Activated CD8-positive, alpha-beta T cell treated with anti-CD3 and anti-CD28 coated beads, Interleukin-2, amount 10 ng/mL, durations not matched to agents 7 days and 5 days (primary cell): ENCODE results near the gene RDH14. TPM values are rescaled to one million over a fixed set of nuclear protein-coding genes. Genes with fewer than 3 reads are reported as not detected.

ENCODE experiments used
- ATAC-seq: fragments of 150-1000 bp; cut with Tn5 transposase; one replicate; pipeline ENCODE4 v1.10.0; 2021; ENCODE audit warnings: moderate library complexity
- CTCF ChIA-PET: fragments of 350-600 bp; sonication (Branson Sonifier 250); formaldehyde crosslinking; loops from one replicate; lab custom pipeline; 2021; ENCODE audit warnings: antibody characterized with exemption; lab: Charles Lee
- POLR2A ChIA-PET: fragments of 350-600 bp; sonication (Branson Sonifier 250); formaldehyde crosslinking; loops from one replicate; lab custom pipeline; 2021; ENCODE audit warnings: antibody characterized with exemption; lab: Charles Lee
- DNase-seq: peaks from one replicate; pipeline ENCODE4 v3.0.0-alpha.2; 2020
- H3K27ac Mint-ChIP-seq: one replicate; pipeline ENCODE4 v1.8.0; 2021; ENCODE audit warnings: mild to moderate bottlenecking, mixed read lengths
- H3K27me3 Mint-ChIP-seq: one replicate; pipeline ENCODE4 v1.8.0; 2021; ENCODE audit warnings: low read depth, mixed read lengths
- H3K36me3 Mint-ChIP-seq: one replicate; pipeline ENCODE4 v1.8.0; 2021; ENCODE audit warnings: low read depth, mixed read lengths
- H3K4me1 Mint-ChIP-seq: one replicate; pipeline ENCODE4 v1.8.0; 2021; ENCODE audit warnings: low read depth, mixed read lengths
- H3K4me3 Mint-ChIP-seq: one replicate; pipeline ENCODE4 v1.8.0; 2021; ENCODE audit warnings: mild to moderate bottlenecking, mixed read lengths
- H3K9me3 Mint-ChIP-seq: one replicate; pipeline ENCODE4 v1.8.0; 2022; ENCODE audit warnings: mixed read lengths; ENCODE audit not compliant: insufficient read depth
- total RNA-seq, 2 experiments: library from RNA; stranded (reverse); gene quantifications; one replicate each; pipeline ENCODE4 v1.2.3, GENCODE V29; 2021

Gene RDH14
- total RNA-seq, 2 experiments from 2014 or later, result 14.6 to 15.7 TPM

DNA sequence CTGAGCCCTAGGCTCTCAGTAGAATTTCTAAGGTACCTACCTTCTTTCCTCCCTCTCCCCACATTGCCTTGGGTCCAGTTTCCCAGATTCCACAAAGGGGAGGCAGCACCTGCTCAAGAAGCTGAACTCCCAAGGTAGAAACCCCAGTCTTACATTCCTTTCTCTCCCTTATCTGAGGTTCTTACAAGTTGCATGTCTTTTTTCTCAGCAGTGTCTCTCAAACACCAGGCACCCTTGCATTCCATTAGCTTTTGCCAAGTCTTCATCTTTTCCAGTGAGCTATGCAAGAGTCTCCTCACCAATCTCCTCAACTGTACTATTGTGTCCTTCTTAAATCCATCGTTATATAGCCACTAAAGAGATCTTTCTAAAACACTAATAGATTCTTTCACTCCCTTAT lies 33.0 kb upstream of the RDH14 start:
- ATAC-seq, result no peak
- ChIA-PET POLR2A (no interaction called here), CTCF (no interaction called here)
- Mint-ChIP-seq H3K27me3 (no peaks in the 10 kb centered on the region), H3K4me1 (no peaks in the 10 kb centered on the region), H3K9me3 (no peaks in the 10 kb centered on the region), H3K36me3 (no peaks in the 10 kb centered on the region), H3K4me3 (no peak overlapping the region), H3K27ac (no peak overlapping the region)
- DNase-seq, result no peak

DNA sequence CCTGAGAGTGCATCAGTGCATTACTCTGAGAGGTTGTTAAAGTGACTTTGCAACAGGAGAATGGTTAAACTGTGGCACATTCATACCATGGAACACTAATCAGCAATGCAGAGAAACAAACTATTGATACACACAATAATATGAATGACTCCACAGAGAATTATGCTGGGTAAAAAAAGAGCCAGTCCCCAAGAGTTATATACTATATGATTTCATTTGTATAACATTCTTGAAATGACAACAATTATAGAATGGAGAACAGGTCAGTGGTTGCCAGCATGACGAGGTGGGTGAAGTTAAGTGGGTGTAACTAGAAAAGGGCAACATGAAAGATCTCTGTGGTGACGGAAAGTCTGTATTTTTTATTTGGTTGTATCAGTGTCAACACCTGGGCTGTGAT lies 31.9 kb upstream of the RDH14 start:
- ATAC-seq (no peak), DNase-seq (no peak)
- Mint-ChIP-seq H3K4me1 (no peaks in the 10 kb centered on the region), H3K9me3 (no peaks in the 10 kb centered on the region), H3K4me3 (no peak overlapping the region), H3K27me3 (no peaks in the 10 kb centered on the region), H3K36me3 (no peaks in the 10 kb centered on the region), H3K27ac (no peak overlapping the region)
- CTCF ChIA-PET, result no interaction called here
- POLR2A ChIA-PET, result no interaction called here

DNA sequence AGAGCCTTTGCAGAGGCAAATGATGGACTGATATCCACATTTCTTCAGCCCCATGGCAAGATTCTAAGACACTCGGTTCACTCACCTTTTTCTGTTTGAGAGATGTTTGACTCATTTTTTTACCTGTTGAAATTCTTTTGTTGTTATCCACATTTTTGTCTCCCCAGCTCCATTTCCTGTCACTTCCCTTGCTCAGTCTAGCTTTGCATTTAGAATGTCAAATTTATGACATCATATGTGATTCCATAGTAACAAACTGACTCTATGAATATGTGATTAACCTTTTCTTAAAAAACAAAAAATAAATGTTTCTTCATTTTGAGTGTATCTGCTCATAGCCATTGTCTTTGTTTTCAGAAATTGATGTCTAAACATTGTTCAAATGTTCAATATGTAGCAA lies 28.9 kb upstream of the RDH14 start, which contains the start of gene NT5C1B:
Gene NT5C1B (minus strand): TSS at position 216 of the 400 bp plus-strand sequence. CDS start 101 bp downstream, at position 115.
- H3K4me3 Mint-ChIP-seq, result no peak within 1 kb of the TSS
- H3K27ac Mint-ChIP-seq, result no peak within 1 kb of the TSS
- H3K27me3 Mint-ChIP-seq, result no peaks in the 10 kb centered on the region
- POLR2A ChIA-PET, result no interaction called here
- no peak for ATAC-seq
- DNase-seq, result no peak
- peaks cover 4% of the 10 kb centered on the region for H3K36me3 Mint-ChIP-seq
- CTCF ChIA-PET, result no interaction called here
- H3K4me1 Mint-ChIP-seq, result peaks cover 3% of the 10 kb centered on the region
- peaks cover 4% of the 10 kb centered on the region for H3K9me3 Mint-ChIP-seq

DNA sequence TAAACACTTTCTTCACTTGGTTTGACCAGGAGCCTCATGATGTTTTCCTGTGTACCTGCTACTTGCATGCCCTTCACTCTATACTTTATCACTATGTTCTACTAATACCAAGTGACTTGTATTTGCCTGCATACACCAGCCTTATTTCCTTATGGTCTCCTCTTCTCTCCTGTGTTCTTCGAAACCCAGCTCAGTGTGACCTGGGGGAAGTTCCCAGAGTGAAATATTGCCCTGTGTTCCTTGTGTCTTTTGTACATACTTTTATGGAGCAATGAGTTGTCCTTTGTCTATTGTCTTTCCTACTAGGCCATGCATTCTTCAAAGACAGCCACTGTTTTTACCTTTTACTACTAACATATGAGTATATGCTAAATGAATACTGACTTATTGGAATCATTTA lies 28.3 kb upstream of the RDH14 start:
- POLR2A ChIA-PET, result no interaction called here
- no peak for DNase-seq
- H3K36me3 Mint-ChIP-seq, result peaks cover 4% of the 10 kb centered on the region
- no peak for ATAC-seq
- no peak overlapping the region for H3K4me3 Mint-ChIP-seq
- no peaks in the 10 kb centered on the region for H3K27me3 Mint-ChIP-seq
- CTCF ChIA-PET, result no interaction called here
- peaks cover 3% of the 10 kb centered on the region for H3K4me1 Mint-ChIP-seq
- H3K9me3 Mint-ChIP-seq, result peaks cover 4% of the 10 kb centered on the region
- H3K27ac Mint-ChIP-seq, result no peak overlapping the region

DNA sequence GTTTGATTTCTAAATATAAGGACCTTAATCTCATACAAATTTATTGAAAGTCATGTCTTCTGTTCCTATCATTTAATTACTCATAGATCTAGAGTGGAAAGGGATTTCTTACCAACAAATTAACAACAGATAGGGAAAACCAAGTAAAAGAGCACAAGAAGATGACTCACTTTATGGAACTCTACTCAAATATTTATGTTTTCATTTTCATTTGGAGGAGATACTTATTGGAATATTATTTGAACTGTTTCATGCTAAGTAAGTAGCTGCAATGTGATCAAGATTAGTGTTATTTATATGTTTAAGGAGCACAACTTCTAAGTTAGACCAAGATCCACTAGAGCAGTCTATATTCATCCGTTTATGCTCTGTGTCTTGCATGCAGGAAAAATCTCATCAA lies 27.6 kb upstream of the RDH14 start:
- H3K27me3 Mint-ChIP-seq, result no peaks in the 10 kb centered on the region
- ATAC-seq (no peak), DNase-seq (no peak)
- H3K4me3 Mint-ChIP-seq, result no peak overlapping the region
- ChIA-PET CTCF (no interaction called here), POLR2A (no interaction called here)
- H3K4me1 Mint-ChIP-seq, result peaks cover 3% of the 10 kb centered on the region
- peaks cover 8% of the 10 kb centered on the region for H3K9me3 Mint-ChIP-seq
- H3K27ac Mint-ChIP-seq, result no peak overlapping the region
- H3K36me3 Mint-ChIP-seq, result peaks cover 4% of the 10 kb centered on the region

DNA sequence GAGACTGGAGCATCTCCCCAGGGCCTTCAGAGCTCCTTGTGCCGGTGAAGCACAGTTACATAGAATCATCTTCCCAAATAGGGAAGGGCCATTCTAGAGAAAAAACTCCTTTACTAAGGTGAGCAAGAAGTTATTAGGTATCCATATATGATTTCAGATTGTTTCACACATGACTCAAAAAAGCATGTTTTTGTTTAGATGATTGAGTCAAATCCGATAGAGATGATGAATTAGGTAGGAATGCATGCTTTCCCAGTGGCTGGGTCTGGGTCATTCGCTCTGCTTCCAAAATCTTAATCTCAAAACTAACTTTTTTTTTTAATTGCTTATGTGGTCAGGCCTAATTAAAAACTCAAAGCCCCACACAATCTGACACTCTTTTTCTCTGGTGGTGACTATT lies 25.1 kb upstream of the RDH14 start:
- ATAC-seq (no peak), DNase-seq (no peak)
- H3K4me3 Mint-ChIP-seq, result no peak overlapping the region
- H3K27me3 Mint-ChIP-seq, result no peaks in the 10 kb centered on the region
- peaks cover 3% of the 10 kb centered on the region for H3K4me1 Mint-ChIP-seq
- no peak overlapping the region for H3K27ac Mint-ChIP-seq
- ChIA-PET POLR2A (no interaction called here), CTCF (no interaction called here)
- peaks cover 4% of the 10 kb centered on the region for H3K36me3 Mint-ChIP-seq
- peaks cover 10% of the 10 kb centered on the region for H3K9me3 Mint-ChIP-seq

DNA sequence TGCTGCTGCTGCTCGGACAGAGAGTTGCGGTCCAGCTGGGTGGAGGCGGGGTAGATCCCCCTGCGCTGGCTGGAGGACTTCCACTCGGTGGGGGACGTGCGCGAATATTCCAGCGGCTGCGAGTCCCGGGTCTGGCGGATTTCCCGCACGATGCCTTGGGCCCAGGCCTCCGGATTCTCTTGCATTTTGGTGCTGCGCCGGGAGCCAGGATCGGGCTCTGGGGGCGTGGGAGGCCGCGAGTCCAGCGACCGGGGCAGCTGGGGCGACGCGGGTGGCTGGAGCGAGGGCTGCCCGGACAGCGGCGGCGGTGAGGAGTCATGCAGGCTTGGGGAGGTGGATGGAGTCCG lies 24.1 kb upstream of the RDH14 start:
- DNase-seq (no peak), ATAC-seq (no peak)
- no peaks in the 10 kb centered on the region for H3K27me3 Mint-ChIP-seq
- H3K9me3 Mint-ChIP-seq, result peaks cover 10% of the 10 kb centered on the region
- ChIA-PET POLR2A (interaction anchor here (0.8 kb wide), 1 partner anchor 25 kb away, joined by 3 read pairs; no protein-coding TSS in a partner anchor), CTCF (no interaction called here)
- H3K4me3 Mint-ChIP-seq, result no peak overlapping the region
- peaks cover 3% of the 10 kb centered on the region for H3K4me1 Mint-ChIP-seq
- no peak overlapping the region for H3K27ac Mint-ChIP-seq
- peaks cover 4% of the 10 kb centered on the region for H3K36me3 Mint-ChIP-seq

DNA sequence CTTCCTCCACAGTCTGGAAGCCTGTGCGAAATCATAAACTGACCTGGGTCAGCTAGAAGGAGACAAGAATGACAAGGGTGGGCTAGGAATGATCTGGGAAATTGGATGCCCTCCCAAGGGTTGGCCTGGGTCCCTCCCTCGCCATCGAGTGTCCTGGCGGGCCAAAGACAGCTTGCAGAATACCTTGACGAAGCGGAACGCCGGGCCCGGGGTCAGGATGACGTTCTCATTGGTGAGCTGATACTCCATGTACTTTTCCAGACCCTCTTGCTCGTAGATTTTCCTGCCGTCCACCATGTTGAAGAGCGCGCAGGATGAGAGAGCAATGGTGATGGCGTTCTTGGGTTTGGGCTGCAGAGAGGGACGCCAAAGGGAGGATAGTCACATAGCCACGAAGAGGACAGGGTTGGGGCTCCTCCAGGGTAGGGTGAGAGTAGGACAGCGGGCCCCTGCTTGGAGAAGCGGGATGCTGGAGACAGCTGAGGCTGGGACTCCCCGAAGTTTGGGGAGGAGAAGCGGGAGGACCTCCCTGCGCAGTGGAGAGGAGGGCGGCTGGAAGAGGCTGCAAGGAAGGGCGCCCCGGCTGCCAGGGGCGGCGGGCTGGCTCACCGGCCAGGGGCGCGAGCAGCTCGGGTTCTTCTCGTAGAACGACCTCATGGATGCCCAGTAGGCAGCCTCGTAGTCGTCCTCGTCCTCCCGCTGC lies 23.6 kb upstream of the RDH14 start:
- Mint-ChIP-seq H3K9me3 (peaks cover 10% of the 10 kb centered on the region), H3K4me1 (peaks cover 3% of the 10 kb centered on the region), H3K27me3 (no peaks in the 10 kb centered on the region), H3K27ac (no peak overlapping the region), H3K36me3 (peaks cover 4% of the 10 kb centered on the region), H3K4me3 (no peak overlapping the region)
- no peak for ATAC-seq
- POLR2A ChIA-PET, result interaction anchor here (0.8 kb wide), 1 partner anchor 24 kb away, joined by 3 read pairs; no protein-coding TSS in a partner anchor
- CTCF ChIA-PET, result no interaction called here
- no peak for DNase-seq

DNA sequence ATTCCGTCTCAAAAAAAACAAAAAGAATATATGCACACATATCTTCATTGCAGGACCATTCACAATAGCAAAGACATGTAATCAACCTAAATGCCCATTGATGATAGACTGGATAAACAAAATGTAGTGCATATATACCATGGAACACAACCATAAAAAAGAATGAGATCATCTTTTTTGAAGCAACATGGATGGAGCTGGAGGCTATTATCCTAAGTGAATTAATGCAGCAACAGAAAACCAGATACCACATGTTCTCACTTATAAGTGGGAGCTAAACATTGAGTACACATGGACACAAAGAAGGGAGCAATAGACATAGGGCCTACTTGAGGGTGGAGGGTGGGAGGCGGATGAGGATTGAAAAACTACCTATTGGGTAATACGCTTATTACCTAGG lies 20.2 kb upstream of the RDH14 start:
- CTCF ChIA-PET, result no interaction called here
- Mint-ChIP-seq H3K4me3 (no peak overlapping the region), H3K9me3 (peaks cover 17% of the 10 kb centered on the region), H3K36me3 (peaks cover 5% of the 10 kb centered on the region), H3K4me1 (peaks cover under 1% of the 10 kb centered on the region), H3K27me3 (no peaks in the 10 kb centered on the region), H3K27ac (no peak overlapping the region)
- POLR2A ChIA-PET, result no interaction called here
- DNase-seq (no peak), ATAC-seq (no peak)

DNA sequence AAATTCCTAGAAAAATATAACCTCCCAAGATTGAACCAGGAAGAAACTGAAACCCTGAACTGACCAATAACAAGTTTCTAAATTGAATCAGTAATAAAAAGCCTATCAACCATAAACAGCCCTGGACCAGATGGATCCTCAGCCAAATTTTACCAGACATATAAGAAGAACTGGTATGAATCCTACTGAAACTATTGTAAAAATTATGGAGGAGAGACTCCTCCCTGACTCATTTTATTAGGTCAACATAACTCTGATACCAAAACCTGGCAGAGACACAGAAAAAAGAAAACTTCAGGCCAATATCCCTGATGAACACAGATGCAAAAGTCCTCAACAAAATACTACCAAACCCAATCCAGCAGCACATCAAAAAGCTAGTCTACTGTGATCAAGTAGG lies 17.6 kb upstream of the RDH14 start:
- H3K4me1 Mint-ChIP-seq, result no peaks in the 10 kb centered on the region
- no peak overlapping the region for H3K4me3 Mint-ChIP-seq
- no peak for ATAC-seq
- CTCF ChIA-PET, result no interaction called here
- H3K9me3 Mint-ChIP-seq, result peaks cover 8% of the 10 kb centered on the region
- no peaks in the 10 kb centered on the region for H3K27me3 Mint-ChIP-seq
- H3K27ac Mint-ChIP-seq, result no peak overlapping the region
- DNase-seq, result no peak
- POLR2A ChIA-PET, result interaction anchor here (0.7 kb wide), 1 partner anchor 111 kb away, joined by 4 read pairs; no protein-coding TSS in a partner anchor
- peaks cover 1% of the 10 kb centered on the region for H3K36me3 Mint-ChIP-seq

DNA sequence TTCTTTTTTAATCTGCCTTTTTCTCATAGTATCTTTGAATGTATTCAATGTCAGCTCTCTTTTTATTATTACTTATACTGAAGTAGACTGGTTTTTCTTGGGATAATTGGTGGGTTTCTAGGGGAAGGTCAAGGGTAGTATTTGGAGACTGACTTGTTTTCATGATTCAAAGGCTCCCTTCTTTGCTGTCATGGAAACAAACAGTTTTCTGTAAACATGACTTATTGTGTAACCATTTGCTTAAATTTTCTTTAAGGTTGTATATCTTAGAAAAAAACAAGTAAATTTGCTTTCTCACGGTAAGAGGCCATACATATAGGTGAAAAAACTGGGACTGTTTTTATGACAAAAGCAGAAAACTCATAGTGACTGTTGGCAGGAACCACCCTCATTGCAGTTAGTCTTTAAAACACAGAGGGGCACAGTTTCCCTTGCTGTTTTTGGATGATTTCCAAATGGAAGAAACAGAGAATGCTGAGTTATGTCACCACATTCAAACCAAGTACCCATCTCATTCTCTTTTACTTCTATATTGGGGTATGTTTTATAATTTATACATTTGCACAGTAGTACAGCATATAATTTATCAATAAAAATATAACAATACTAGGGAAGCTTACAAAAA lies 5.8 kb upstream of the RDH14 start:
- no peak overlapping the region for H3K4me3 Mint-ChIP-seq
- ChIA-PET POLR2A (interaction anchor here (0.6 kb wide), 1 partner anchor 39 kb away, joined by 3 read pairs; no protein-coding TSS in a partner anchor), CTCF (no interaction called here)
- no peak for ATAC-seq
- no peak for DNase-seq
- no peaks in the 10 kb centered on the region for H3K27me3 Mint-ChIP-seq
- no peak overlapping the region for H3K27ac Mint-ChIP-seq
- H3K9me3 Mint-ChIP-seq, result peaks cover 4% of the 10 kb centered on the region
- peaks cover 29% of the 10 kb centered on the region for H3K36me3 Mint-ChIP-seq
- H3K4me1 Mint-ChIP-seq, result peaks cover 5% of the 10 kb centered on the region

DNA sequence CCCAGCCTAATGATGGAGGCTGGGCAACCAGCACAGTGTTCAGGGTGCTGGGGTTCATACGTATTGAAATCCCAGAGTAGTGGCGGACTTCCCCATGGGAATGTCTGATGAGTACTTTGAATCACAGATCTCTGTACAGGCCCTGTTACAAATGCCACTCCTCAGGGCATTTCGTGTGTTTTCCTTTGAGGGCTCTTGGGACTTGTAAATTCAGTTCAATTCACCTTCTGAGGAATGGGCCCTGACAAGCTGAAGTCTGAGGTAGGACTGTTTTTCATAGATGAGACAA lies 288 bp upstream of the RDH14 start:
- no peaks in the 10 kb centered on the region for H3K9me3 Mint-ChIP-seq
- peak overlapping the region; percentile 89 for H3K4me3 Mint-ChIP-seq
- H3K27ac Mint-ChIP-seq, result peak overlapping the region; percentile 96
- POLR2A ChIA-PET, result interaction anchor here (0.6 to 1.8 kb wide), 9 partner anchors 9 to 1341 kb away, joined by 3 to 11 read pairs (median 3); partner anchors contain the start of gene TTC32
- ATAC-seq (no peak), DNase-seq (no peak)
- no peaks in the 10 kb centered on the region for H3K27me3 Mint-ChIP-seq
- peaks cover 50% of the 10 kb centered on the region for H3K36me3 Mint-ChIP-seq
- peaks cover 34% of the 10 kb centered on the region for H3K4me1 Mint-ChIP-seq
- CTCF ChIA-PET, result no interaction called here
